ENCODE results near the gene TTC7B. TPM values are rescaled to one million over a fixed set of nuclear protein-coding genes. Genes with fewer than 3 reads are reported as not detected.

The TTC7B gene
- polyA plus RNA-seq, 1 donor (not counting 4 experiments of a cell fraction or from before 2014, with no cell fraction given): 21.4 TPM

DNA sequence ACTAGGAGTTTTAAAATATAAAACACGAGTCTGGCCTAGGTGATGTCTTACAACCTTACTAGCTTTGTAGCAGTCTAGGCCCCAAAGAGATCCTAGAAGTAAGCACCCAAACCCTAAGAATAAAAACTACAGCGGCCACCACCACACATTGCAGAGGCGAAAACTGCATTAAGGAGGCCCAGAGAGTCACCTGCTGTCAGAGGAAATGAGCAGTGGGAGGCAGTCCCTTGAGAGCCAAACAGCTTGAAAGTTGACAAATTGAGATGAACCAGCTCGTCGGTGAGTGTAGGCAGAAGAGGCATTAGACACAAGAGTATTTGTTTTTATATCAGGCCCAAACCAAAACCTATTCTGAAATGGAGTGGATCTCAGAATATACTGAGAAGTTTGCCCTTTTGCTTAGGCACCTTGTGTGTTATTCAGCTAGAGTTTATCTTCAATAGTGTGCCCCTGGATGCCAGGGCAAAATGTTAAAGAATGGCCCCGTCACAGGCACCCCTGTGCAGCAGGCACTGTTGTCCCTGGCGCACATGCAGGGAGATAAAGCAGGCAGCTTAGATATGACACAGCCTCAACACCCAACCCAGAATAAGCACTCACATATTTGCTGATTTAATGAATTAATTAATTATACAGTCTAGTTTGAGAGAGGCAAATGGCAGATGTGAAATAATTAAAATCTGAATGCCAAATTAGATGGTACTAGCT is 56.7 kb downstream of the TTC7B start:
- no peak overlapping the region for H2AFZ ChIP-seq (ENCODE audit: control insufficient read depth, low read length)
- H3K27me3 ChIP-seq (ENCODE audit: control insufficient read depth, extremely low read depth, insufficient read depth, low read length): no peaks in the 10 kb centered on the region
- H3K4me3 ChIP-seq (ENCODE audit: control insufficient read depth in 2 of 3, extremely low read depth in 1 of 3, insufficient read depth in 2 of 3, low read depth in 1 of 3, low read length in 3 of 3): no peak overlapping the region
- H3K9me1 ChIP-seq (ENCODE audit: control insufficient read depth, extremely low read depth, insufficient read depth, low read length): no peaks in the 10 kb centered on the region
- H3K9me3 ChIP-seq (ENCODE audit: control insufficient read depth, low read depth, low read length): no peaks in the 10 kb centered on the region
- DNase-seq (ENCODE audit: low read depth, low spot score): no peak
- no peak overlapping the region for H3K27ac ChIP-seq (ENCODE audit: control insufficient read depth, insufficient read depth, low read length)
- H3K9ac ChIP-seq (ENCODE audit: control insufficient read depth, extremely low read depth, insufficient read depth, low read length): no peak overlapping the region
- peaks cover 10% of the 10 kb centered on the region for H3K4me1 ChIP-seq (ENCODE audit: control insufficient read depth, extremely low read depth, insufficient read depth, low read length)
- no peaks in the 10 kb centered on the region for H3K79me2 ChIP-seq (ENCODE audit: control insufficient read depth, insufficient read depth, low read length)
- no peaks in the 10 kb centered on the region for H3K36me3 ChIP-seq (ENCODE audit: control insufficient read depth in 2 of 2, extremely low read depth in 1 of 2, insufficient read depth in 2 of 2, low read length in 2 of 2)
- no peak overlapping the region for H3K4me2 ChIP-seq (ENCODE audit: control insufficient read depth, extremely low read depth, insufficient read depth, low read depth, low read length)
- FAIRE-seq: no peak
- H4K20me1 ChIP-seq (ENCODE audit: control insufficient read depth, extremely low read depth, insufficient read depth, low read length): no peaks in the 10 kb centered on the region
- TF ChIP-seq EZH2 (IDR thresholded peaks at IDR 0.05; ENCODE audit: low read length): no peak
- TF ChIP-seq, protein P1, sequence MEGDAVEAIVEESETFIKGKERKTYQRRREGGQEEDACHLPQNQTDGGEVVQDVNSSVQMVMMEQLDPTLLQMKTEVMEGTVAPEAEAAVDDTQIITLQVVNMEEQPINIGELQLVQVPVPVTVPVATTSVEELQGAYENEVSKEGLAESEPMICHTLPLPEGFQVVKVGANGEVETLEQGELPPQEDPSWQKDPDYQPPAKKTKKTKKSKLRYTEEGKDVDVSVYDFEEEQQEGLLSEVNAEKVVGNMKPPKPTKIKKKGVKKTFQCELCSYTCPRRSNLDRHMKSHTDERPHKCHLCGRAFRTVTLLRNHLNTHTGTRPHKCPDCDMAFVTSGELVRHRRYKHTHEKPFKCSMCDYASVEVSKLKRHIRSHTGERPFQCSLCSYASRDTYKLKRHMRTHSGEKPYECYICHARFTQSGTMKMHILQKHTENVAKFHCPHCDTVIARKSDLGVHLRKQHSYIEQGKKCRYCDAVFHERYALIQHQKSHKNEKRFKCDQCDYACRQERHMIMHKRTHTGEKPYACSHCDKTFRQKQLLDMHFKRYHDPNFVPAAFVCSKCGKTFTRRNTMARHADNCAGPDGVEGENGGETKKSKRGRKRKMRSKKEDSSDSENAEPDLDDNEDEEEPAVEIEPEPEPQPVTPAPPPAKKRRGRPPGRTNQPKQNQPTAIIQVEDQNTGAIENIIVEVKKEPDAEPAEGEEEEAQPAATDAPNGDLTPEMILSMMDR (optimal IDR thresholded peaks at IDR 0.05 in 1 of 3, IDR thresholded peaks at IDR 0.05 in 1 of 3, conservative IDR thresholded peaks at IDR 0.05 in 1 of 3; ENCODE audit: extremely low read depth in 1 of 3, insufficient read depth in 2 of 3, low read length in 3 of 3): no peak
- dilution Hi-C loops (cut with MboI; ENCODE audit: extremely low pct_ligation_motif_present, low sequenced_read_pairs): no loop called here

DNA sequence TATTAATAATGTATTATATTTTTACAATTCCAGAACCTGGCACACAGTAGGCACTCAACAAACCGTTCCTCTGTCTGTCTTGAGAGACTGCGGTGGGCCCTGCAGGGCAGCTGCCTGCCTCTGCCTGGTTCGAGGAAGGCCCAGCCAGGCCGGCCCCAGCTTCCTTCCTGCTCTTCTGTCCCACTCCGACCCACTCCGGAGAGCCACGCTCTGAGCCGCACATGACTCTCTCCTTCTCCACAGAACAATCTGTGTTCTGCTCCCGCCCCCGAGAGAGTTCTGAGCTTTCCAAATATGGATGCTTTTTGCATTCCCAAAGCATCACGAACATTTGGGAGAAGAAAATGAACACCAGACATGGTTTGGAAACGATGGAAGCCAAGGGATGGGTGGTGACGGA is 57.3 kb downstream of the TTC7B start:
- H3K9ac ChIP-seq (ENCODE audit: control insufficient read depth, extremely low read depth, insufficient read depth, low read length): peak overlapping the region; percentile 78
- dilution Hi-C loops (cut with MboI; ENCODE audit: extremely low pct_ligation_motif_present, low sequenced_read_pairs): no loop called here
- no peaks in the 10 kb centered on the region for H3K79me2 ChIP-seq (ENCODE audit: control insufficient read depth, insufficient read depth, low read length)

More for the DNA sequence above, 57.3 kb downstream of the TTC7B start:
- H3K4me3 ChIP-seq (ENCODE audit: control insufficient read depth in 2 of 3, extremely low read depth in 1 of 3, insufficient read depth in 2 of 3, low read depth in 1 of 3, low read length in 3 of 3): peak overlapping the region in 2 of 3 experiments; percentile 48 to 74
- H2AFZ ChIP-seq (ENCODE audit: control insufficient read depth, low read length): peak overlapping the region; percentile 93
- H3K4me1 ChIP-seq (ENCODE audit: control insufficient read depth, extremely low read depth, insufficient read depth, low read length): peaks cover 10% of the 10 kb centered on the region
- no peaks in the 10 kb centered on the region for H4K20me1 ChIP-seq (ENCODE audit: control insufficient read depth, extremely low read depth, insufficient read depth, low read length)
- FAIRE-seq (no peak), DNase-seq (ENCODE audit: low read depth, low spot score) (no peak)
- no peaks in the 10 kb centered on the region for H3K36me3 ChIP-seq (ENCODE audit: control insufficient read depth in 2 of 2, extremely low read depth in 1 of 2, insufficient read depth in 2 of 2, low read length in 2 of 2)
- H3K27me3 ChIP-seq (ENCODE audit: control insufficient read depth, extremely low read depth, insufficient read depth, low read length): no peaks in the 10 kb centered on the region
- H3K27ac ChIP-seq (ENCODE audit: control insufficient read depth, insufficient read depth, low read length): peak overlapping the region; percentile 78
- no peaks in the 10 kb centered on the region for H3K9me1 ChIP-seq (ENCODE audit: control insufficient read depth, extremely low read depth, insufficient read depth, low read length)
- H3K9me3 ChIP-seq (ENCODE audit: control insufficient read depth, low read depth, low read length): no peaks in the 10 kb centered on the region
- no peak for TF ChIP-seq EZH2 (IDR thresholded peaks at IDR 0.05; ENCODE audit: low read length)
- TF ChIP-seq, protein P1 (optimal IDR thresholded peaks at IDR 0.05 in 1 of 3, IDR thresholded peaks at IDR 0.05 in 1 of 3, conservative IDR thresholded peaks at IDR 0.05 in 1 of 3; ENCODE audit: extremely low read depth in 1 of 3, insufficient read depth in 2 of 3, low read length in 3 of 3): no peak
- H3K4me2 ChIP-seq (ENCODE audit: control insufficient read depth, extremely low read depth, insufficient read depth, low read depth, low read length): peak overlapping the region; percentile 94

Measured in keratinocyte (primary cell).